Measurements from ENCODE around the gene DIP2B.
"Not testable (repeated sequence)": the region's sequence is repeated elsewhere in the genome, so short reads cannot be mapped to it uniquely, and the experiment has no call there.

Gene DIP2B, protein sequence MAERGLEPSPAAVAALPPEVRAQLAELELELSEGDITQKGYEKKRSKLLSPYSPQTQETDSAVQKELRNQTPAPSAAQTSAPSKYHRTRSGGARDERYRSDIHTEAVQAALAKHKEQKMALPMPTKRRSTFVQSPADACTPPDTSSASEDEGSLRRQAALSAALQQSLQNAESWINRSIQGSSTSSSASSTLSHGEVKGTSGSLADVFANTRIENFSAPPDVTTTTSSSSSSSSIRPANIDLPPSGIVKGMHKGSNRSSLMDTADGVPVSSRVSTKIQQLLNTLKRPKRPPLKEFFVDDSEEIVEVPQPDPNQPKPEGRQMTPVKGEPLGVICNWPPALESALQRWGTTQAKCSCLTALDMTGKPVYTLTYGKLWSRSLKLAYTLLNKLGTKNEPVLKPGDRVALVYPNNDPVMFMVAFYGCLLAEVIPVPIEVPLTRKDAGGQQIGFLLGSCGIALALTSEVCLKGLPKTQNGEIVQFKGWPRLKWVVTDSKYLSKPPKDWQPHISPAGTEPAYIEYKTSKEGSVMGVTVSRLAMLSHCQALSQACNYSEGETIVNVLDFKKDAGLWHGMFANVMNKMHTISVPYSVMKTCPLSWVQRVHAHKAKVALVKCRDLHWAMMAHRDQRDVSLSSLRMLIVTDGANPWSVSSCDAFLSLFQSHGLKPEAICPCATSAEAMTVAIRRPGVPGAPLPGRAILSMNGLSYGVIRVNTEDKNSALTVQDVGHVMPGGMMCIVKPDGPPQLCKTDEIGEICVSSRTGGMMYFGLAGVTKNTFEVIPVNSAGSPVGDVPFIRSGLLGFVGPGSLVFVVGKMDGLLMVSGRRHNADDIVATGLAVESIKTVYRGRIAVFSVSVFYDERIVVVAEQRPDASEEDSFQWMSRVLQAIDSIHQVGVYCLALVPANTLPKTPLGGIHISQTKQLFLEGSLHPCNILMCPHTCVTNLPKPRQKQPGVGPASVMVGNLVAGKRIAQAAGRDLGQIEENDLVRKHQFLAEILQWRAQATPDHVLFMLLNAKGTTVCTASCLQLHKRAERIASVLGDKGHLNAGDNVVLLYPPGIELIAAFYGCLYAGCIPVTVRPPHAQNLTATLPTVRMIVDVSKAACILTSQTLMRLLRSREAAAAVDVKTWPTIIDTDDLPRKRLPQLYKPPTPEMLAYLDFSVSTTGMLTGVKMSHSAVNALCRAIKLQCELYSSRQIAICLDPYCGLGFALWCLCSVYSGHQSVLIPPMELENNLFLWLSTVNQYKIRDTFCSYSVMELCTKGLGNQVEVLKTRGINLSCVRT (N-terminal part only)

DNA sequence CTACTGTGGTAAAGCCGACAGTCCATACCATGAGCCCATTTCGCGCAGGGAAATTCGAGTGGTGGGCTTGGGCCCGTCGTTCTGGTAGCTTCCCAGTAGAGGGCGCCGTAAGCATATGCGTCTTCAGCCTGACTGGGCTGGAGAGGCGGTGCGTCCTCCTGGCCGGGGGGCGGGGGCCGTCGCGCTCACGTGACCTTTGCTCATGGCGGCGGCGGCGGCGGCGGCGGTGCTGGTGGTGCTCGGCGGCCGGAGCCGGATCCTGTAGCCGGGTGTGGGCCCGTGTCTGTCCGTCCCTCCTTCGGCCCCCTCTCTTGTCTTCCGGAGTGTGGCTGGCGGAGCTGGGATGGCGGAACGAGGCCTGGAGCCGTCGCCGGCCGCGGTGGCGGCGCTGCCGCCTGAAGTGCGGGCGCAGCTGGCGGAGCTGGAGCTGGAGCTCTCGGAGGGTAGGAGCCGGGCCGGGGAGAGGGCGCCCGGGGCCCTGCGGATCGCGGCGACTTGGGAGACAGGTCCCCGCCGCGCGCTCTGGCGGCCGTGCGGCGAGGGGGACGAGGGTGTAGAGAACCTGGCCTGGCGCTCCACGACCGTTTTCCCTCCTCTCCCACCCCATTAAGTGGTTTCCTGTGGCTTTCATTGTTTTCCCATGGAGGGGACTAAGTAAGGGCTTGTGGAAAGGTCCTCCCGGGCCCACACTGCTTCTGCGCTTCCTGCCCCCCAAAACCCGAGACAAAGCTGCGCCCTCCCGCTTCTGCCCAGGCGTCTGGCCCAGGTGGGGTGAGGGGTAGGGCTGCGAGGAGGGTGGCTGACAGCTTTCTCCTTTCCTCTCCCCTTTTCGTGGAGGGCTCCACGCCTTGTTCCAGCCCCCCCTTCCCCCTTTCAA lies at the start of gene DIP2B:
DIP2B (plus strand) TSS at position 188 of the 877 bp plus-strand sequence; CDS start at position 344, 156 bp downstream.
- peak; percentile 90 to 95 for DNase-seq (ENCODE audit: low read depth in 2 of 2)

DNA sequence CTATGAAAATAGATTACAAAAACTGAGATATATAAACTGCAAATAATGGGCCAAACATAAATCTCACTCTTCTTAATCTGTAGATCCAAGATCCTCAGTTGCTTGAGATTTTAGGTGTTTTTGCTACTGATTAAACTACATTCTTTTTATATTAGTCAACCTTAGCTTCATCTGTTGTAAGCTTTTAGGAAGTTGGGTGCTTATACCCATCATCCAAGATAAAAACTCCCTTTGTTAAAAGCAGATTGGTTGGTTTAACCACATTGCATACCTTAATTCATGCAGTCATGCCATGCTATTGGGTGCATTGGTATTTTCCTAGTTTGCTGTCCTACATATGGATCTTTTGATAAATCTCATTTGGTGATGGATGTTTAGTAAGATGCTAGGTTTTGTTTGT lies 46.2 kb upstream of the DIP2B start:
- DNase-seq (ENCODE audit: low read depth in 2 of 2), result no peak

DNA sequence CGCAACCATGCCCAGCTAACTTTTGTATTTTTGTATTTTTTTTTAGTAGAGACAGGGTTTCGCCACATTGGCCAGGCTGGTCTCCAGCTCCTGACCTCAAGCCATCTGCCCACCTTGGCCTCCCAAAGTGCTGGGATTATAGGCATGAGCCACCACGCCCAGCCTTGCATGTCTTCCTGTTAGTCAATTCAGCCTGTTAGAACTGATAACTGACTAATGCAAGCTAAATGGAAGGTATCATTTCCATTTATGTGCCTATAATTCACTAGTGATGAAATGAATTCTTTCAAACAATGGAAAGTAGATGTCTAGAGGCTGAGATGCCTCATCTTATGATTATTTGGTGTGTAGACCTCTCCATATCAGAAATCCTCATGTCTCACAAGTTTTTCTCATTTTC lies 37.3 kb upstream of the DIP2B start:
- no peak for DNase-seq (ENCODE audit: low read depth in 2 of 2)

DNA sequence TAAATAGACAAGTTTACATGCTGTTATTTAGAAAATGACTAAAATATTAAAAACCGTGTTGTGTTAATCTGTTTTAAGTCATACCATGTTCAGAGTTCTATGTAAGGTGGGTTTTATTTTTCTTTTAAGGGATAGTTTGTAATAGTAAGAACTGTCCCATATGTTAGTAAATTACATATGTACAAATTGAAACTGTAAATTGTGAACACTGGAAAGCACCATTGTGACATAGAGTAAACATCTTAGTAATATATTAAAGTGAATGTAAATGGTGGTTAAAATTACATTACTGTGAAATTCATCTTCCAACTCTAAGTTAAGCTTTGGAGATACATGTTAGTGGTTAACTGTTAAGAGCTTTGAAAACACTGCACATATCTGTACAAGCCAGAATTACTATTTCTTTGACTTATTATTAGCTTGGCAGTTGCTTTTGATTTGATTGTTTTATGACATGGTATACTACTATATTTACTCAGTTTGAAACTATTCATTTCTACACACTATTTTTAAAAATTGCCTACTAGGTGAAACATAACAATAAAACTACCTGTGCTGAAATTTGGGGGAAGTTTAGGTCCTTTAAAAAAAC lies 27.4 kb upstream of the DIP2B start:
- no peak for DNase-seq (ENCODE audit: low read depth in 2 of 2)

DNA sequence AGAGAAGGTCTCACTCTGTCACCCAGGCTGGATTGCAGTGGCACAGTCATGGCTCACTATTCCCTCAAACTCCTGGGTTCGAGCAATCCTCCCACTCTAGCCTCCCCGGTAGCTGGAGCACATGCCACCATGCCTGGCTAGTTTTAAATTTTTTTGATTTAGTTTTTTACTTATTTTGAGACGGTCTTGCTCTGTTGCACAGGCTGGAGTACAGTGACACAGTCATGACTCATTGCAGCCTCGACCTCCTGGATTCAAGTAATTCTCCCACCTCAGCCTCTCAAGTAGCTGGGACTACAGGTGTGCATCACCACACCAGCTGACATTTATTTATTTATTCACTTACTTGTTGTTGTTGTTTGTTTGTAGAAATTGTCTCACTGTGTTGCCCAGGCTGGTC lies 22.2 kb upstream of the DIP2B start:
- no peak for DNase-seq (ENCODE audit: low read depth in 2 of 2)

DNA sequence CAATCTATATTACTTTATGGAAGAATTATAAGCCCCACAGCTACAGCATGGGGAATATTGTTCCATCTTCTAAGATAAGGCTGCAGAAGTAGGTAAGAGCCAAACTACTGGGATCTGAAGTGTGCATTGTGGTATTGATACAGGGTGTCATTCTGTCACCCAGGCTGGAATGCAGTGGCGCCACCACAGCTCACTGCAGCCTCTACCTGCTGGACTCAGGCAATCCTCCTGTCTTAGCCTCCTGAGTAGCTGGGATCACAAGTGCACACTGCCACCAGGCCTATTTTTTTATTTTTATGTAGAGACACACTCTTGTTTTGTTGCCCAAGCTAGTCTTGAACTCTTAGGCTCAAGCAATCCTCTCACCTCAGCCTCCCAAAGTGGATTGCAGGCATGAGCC lies 21.3 kb upstream of the DIP2B start:
- no peak for DNase-seq (ENCODE audit: low read depth in 2 of 2)

DNA sequence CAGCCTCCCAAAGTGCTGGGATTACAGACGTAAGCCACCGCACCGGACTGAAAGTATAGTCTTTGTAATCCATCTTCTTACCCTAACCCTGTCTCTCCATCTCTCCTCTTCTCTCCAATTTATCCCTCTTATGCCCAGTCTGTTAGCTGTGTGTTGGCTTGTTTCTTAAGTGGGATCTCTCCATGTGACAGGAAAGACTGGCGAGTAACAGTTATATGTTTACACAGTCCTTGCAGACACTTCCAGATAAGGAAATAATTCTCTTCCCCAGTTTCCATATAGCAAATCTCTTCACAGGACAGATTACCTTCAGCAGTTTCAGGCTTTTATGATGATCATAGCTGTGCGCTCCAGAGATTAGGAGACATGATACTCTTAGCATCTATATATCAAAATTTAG lies 16.0 kb upstream of the DIP2B start:
- DNase-seq (ENCODE audit: low read depth in 2 of 2), result no peak

DNA sequence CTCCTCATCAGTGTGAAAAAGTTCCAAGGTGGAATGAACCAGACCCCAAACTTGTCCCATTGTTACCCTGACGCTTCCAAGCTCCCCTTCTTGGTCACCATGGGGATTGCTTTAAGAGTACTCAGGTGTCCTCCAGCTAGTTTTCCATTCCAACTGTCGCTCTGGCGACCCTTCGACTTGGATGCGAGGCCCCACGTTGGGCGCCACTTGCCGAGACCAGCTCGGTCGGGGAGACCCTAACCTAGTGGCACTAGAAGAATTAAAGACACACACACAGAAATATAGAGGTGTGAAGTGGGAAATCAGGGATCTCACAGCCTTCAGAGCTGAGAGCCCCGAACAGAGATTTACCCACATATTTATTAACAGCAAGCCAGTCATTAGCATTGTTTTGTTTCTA lies 6.7 kb upstream of the DIP2B start:
- DNase-seq (ENCODE audit: low read depth in 2 of 2), result not testable (repeated sequence)

DNA sequence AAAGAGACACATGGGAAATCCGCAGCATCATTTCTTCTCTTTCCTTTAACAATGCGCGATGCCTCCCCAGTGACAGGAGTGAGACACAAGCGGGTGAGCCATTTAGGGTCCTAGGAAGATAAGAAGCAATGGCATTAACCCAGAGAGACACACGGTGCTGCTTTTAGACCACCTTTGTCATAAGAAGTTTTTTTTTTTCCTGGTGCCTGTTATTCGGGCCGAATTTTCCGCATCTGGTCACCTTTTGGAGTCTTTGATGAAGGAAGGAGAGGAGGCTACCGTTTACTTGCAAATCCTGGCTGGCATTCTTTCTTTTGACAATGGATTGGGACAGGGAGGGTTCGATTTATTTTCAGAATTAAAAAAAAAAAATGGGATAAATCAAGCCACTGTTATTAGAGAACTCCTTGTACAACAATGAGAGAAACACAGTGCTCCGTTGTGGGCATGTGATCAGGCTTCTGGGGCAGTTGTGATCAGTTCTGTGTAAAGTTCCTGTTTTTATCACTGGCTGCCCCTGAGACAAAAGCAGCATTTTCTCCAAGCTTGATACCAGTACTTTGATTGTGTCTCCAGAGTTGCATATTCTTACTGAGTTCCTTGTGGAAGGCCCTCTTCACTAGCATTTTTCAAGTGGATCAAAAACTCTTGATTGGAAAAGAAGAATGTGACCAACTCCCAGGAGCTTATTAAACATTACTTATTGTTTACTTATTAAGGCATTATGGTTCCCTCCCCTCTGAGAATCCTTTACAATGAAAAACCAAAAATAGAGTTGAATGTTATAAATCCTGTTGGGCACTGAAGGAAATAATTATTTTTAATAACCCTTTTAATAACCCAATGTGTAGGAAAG lies 1.1 kb downstream of the DIP2B start:
- no peak for DNase-seq (ENCODE audit: low read depth in 2 of 2)

DNA sequence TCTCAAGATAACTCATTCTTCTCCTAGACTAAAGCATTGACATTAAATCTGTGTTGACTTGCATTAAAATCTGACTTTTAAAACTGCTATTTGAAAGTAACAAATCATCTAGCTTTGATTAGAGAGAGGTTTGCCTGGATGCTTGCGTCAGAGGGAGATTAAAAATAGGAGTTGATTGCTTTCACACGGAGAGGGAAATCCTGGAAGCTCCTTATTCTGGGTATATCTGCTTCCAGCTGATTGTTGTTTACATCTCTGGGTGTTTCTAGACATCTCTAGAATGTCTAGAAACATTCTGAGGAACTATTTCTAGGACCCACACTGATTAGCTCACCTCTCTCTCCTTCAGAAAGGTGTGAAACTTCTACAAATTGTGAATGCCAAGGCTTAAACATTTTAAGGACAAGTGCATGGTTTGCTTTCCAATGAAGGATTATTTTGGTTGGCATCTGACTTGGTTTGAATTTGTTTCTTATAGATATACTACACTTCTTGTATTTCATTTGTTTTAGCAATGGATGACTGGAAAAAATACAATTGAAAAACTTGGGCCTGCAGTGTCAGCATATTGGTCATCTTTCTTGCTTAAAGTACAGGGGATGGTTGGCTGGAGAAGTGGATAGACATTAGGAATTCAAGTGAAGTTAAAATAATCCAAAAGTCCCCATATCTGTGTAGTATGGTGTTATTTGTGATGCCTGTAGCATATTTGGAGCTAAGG lies 2.1 kb downstream of the DIP2B start:
- DNase-seq (ENCODE audit: low read depth in 2 of 2), result no peak

DNA sequence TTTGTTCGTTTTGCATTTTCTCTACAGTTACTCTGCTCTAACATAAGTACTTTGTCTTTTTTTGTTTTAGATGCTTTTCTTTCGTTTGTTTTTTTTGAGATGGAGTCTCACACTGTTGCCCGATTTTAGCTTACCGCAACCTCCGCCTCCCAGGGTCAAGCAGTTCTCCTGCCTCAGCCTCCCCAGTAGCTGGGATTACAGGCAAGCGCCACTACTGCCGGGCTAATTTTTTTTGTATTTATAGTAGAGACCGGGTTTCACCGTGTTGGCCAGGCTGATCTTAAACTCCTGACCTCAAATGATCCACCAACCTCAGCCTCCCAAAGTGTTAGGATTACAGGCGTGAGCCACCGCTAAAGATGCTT lies 2.7 kb downstream of the DIP2B start:
- no peak for DNase-seq (ENCODE audit: low read depth in 2 of 2)

DNA sequence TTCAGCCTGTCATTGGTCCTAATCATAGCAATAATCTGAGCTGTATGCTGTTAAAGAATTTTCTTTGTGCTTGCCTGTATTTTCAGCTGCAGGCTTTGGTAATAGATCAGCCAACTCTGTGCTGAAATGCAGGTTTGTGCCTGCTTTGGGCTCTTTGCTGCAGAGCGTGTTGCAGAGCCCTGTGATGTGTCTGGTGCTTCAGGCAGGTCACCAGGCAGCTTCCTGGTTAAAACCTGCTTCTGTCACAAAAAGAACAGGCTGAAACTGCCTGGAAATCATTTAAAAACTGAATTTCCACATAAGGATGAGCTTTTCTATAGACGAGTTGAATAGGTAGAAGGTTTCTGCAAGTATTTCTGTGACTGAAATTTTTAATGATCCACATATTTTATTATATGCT lies 3.1 kb downstream of the DIP2B start:
- DNase-seq (ENCODE audit: low read depth in 2 of 2), result no peak

DNA sequence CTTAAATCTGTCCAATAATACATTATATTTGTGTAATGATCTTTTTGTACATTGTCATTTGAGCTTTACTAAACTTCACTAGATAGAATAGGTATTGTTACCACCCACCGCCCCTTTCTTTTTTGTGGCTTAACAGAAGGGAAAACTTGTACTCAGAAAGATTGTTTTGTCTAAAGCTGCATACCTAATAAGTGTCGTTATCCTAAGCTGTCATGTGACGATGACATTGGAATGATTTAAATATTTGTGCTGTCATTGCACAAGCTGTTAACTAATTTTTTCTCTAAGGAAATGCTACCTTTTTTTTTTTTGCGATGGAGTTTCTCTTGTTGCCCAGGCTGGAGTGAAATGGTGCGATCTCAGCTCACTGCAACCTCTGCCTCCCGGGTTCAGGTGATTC lies 3.6 kb downstream of the DIP2B start:
- no peak for DNase-seq (ENCODE audit: low read depth in 2 of 2)

DNA sequence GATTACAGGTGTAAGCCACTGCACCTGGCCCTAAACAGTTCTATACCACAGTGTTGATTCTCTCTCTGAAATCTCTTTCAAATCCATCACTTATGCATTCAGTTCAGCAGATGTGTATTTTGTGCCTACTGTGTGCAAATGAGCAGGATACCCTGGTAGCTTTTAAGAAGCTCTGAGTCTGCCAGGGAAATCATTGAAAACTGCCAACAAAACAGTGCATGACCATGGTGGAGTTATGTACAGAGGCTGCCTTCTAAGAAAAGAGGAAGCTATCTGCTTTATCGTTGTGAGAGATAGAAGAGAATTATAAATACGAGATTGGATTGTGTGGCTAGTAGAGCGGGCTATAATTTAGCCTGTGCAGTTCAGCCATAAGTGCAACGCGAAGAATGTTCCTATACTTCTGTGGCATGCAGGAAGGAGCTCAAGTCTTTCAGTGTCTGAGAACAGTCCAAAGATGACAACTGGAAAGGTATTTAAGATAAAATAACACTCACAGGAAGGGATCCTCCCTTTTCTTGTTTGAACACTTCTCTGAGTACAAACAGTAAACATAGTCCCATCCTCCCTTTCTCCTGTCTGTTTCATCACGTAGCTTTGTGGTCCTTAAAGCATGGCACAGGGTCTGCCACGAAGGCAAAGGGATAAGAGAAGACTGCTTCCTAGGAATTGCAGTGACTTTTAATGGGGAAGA lies 4.3 kb downstream of the DIP2B start:
- DNase-seq (ENCODE audit: low read depth in 2 of 2), result no peak

DNA sequence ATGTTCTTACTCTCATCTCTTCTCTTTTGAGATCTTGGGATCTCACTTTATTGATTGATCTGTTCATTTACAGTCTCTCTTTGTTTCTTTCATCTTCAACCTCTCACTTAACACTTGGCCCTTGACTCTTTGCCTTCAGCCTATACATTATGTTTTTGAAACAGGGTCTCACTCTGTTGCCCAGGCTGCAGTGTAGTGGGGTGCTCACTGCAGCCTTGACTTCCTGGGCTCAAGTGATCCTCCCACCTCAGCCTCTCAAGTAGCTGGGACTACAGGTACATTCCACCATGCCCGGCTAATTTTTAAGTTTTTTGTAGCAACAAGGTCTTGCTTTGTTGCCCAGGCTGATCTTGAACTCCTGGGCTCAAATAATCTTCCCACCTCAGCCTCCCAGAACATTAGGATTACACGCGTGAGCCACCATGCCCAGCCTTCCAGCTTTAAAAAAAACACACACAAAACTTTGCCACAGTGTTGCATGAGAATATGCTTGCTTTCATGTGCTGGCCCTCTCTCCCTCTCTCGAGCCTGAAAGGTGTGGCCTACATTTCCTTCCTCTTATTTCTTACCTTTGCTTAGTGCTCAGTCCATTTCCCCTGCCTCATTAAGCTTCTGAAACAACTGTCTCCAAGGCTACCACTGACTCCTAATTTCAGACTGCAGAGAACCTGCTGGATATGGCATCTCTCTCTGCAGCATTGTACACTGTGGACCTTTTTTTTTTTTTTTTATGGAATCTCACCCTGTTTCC lies 9.9 kb downstream of the DIP2B start:
- no peak for DNase-seq (ENCODE audit: low read depth in 2 of 2)

DNA sequence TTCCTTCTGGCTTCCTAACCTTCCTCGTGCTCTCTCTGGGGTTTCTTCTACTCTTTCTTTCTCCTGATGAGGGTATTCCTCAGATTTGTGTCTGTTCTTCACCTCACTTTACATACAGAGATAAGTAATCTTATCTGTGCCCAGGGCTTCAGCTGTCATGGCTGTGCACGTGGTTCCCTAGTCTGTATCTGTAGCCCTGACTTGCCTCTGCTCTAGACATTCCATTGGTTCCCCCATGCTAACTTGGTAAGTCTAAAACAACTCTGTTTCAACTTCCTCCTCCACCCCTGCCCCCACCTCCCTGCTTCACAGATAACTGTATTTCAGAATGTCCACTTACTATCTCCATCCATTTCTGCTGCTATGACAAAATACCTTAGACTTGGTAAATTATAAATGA lies 10.8 kb downstream of the DIP2B start:
- no peak for DNase-seq (ENCODE audit: low read depth in 2 of 2)

DNA sequence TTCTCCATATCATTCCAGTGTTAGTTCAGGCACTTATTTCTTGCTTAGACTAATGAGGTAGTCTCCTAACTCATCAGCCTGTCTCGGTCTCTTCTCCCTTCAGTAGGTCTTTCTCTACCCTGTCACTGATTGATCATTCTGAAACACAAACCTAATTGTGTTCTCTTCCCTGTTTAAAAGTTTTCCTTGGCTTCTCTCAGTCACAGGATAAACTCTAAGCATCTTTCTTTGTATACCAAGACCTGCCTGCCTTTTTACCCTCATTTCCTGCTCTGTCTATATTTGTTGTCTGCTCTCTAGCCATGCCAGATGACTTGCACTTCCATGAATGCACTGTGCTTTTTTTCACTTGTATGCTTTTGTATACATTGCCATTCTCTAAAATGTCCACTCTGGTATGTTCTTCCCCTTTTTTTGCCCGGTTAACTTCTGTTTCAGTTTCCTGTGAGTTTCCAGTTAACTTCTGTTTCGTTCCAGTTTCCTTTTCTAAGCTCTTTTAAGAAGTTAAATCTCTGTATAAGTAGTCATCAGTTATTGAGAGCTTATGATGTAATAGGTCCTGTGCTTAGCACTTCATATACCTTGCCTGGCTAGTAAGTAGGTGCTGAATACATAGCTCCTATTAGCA lies 12.8 kb downstream of the DIP2B start:
- no peak for DNase-seq (ENCODE audit: low read depth in 2 of 2)

Measured in stimulated activated CD8-positive, alpha-beta memory T cell treated with anti-CD3 and anti-CD28 coated beads, Interleukin-2, amount 100 ng/mL, for 48 hours (primary cell).